ENCODE data around the gene USP35. TPM values are rescaled to one million over a fixed set of nuclear protein-coding genes. Genes with fewer than 3 reads are reported as not detected.

The USP35 gene
- total RNA-seq, 1 experiment from 2014 or later, result 3.1 TPM

- no peak for DNase-seq (ENCODE audit: low read depth)
- in situ Hi-C loops (cut with HindIII; ENCODE audit: low pct_unique_long_range_greater_than_20kb, low sequenced_read_pairs), result no loop called here
Measured at GRCh38 chr11:78248903-78249302, 60.2 kb downstream of the USP35 start.

- no peak for DNase-seq (ENCODE audit: low read depth)
- in situ Hi-C loops (cut with HindIII; ENCODE audit: low pct_unique_long_range_greater_than_20kb, low sequenced_read_pairs), result no loop called here
Measured at GRCh38 chr11:78250099-78250498, 61.4 kb downstream of the USP35 start.

GRCh38 chr11:78251083-78251775, 62.5 kb downstream of the USP35 start:
- DNase-seq (ENCODE audit: low read depth), result no peak
- in situ Hi-C loops (cut with HindIII; ENCODE audit: low pct_unique_long_range_greater_than_20kb, low sequenced_read_pairs), result no loop called here

GRCh38 chr11:78253797-78254196, 65.1 kb downstream of the USP35 start:
- in situ Hi-C loops (cut with HindIII; ENCODE audit: low pct_unique_long_range_greater_than_20kb, low sequenced_read_pairs), result no loop called here
- DNase-seq (ENCODE audit: low read depth), result no peak

GRCh38 chr11:78254268-78254667, 65.5 kb downstream of the USP35 start:
- no peak for DNase-seq (ENCODE audit: low read depth)
- in situ Hi-C loops (cut with HindIII; ENCODE audit: low pct_unique_long_range_greater_than_20kb, low sequenced_read_pairs), result no loop called here

GRCh38 chr11:78255919-78256318, 67.2 kb downstream of the USP35 start:
- no peak for DNase-seq (ENCODE audit: low read depth)
- in situ Hi-C loops (cut with HindIII; ENCODE audit: low pct_unique_long_range_greater_than_20kb, low sequenced_read_pairs), result no loop called here

GRCh38 chr11:78256962-78257361, 68.2 kb downstream of the USP35 start:
- DNase-seq (ENCODE audit: low read depth), result no peak
- in situ Hi-C loops (cut with HindIII; ENCODE audit: low pct_unique_long_range_greater_than_20kb, low sequenced_read_pairs), result no loop called here

GRCh38 chr11:78257654-78258053, 68.9 kb downstream of the USP35 start:
- DNase-seq (ENCODE audit: low read depth), result no peak

GRCh38 chr11:78259777-78260487, 71.2 kb downstream of the USP35 start:
- in situ Hi-C loops (cut with HindIII; ENCODE audit: low pct_unique_long_range_greater_than_20kb, low sequenced_read_pairs), result no loop called here

More at GRCh38 chr11:78257654-78258053, 68.9 kb downstream of the USP35 start:
- in situ Hi-C loops (cut with HindIII; ENCODE audit: low pct_unique_long_range_greater_than_20kb, low sequenced_read_pairs), result no loop called here

GRCh38 chr11:78261367-78261766, 72.6 kb downstream of the USP35 start:
- in situ Hi-C loops (cut with HindIII; ENCODE audit: low pct_unique_long_range_greater_than_20kb, low sequenced_read_pairs), result no loop called here
- no peak for DNase-seq (ENCODE audit: low read depth)

More at GRCh38 chr11:78259777-78260487, 71.2 kb downstream of the USP35 start:
- no peak for DNase-seq (ENCODE audit: low read depth)

GRCh38 chr11:78261828-78262227, 73.1 kb downstream of the USP35 start:
- DNase-seq (ENCODE audit: low read depth), result no peak
- in situ Hi-C loops (cut with HindIII; ENCODE audit: low pct_unique_long_range_greater_than_20kb, low sequenced_read_pairs), result no loop called here

GRCh38 chr11:78262238-78262637, 73.5 kb downstream of the USP35 start:
- in situ Hi-C loops (cut with HindIII; ENCODE audit: low pct_unique_long_range_greater_than_20kb, low sequenced_read_pairs), result no loop called here
- no peak for DNase-seq (ENCODE audit: low read depth)

GRCh38 chr11:78262691-78263090, 74.0 kb downstream of the USP35 start:
- DNase-seq (ENCODE audit: low read depth), result no peak

More at GRCh38 chr11:78262691-78263090, 74.0 kb downstream of the USP35 start:
- in situ Hi-C loops (cut with HindIII; ENCODE audit: low pct_unique_long_range_greater_than_20kb, low sequenced_read_pairs), result no loop called here

Other genes starting within 250 kb of the USP35 start
- 10.7 and 21.6 TPM in 2 replicates for gene INTS4, start 194.3 kb upstream of the USP35 start, total RNA-seq (2014; rRNA removed; shearing (Covaris generic); ENCODE audit: low replicate concordance)
- gene KCTD14, start 165.6 kb upstream of the USP35 start, total RNA-seq (2014; rRNA removed; shearing (Covaris generic); ENCODE audit: low replicate concordance), result 7.2 and 10.0 TPM in 2 replicates
- not detected in 2 replicates for gene THRSP, start 125.1 kb upstream of the USP35 start, total RNA-seq (2014; rRNA removed; shearing (Covaris generic); ENCODE audit: low replicate concordance)
- 129 and 148 TPM in 2 replicates for gene NDUFC2, start 109.1 kb upstream of the USP35 start, total RNA-seq (2014; rRNA removed; shearing (Covaris generic); ENCODE audit: low replicate concordance)
- 27.6 and 108 TPM in 2 replicates for gene ALG8, start 49.3 kb upstream of the USP35 start, total RNA-seq (2014; rRNA removed; shearing (Covaris generic); ENCODE audit: low replicate concordance)
- 1.4 and 7.1 TPM in 2 replicates for gene KCTD21, start 293 bp upstream of the USP35 start, total RNA-seq (2014; rRNA removed; shearing (Covaris generic); ENCODE audit: low replicate concordance)
- gene GAB2, start 228.9 kb downstream of the USP35 start, total RNA-seq (2014; rRNA removed; shearing (Covaris generic); ENCODE audit: low replicate concordance), result 1.9 and 9.7 TPM in 2 replicates

Data from Caki2 (cell line).